Fibroblast of skin of right biceps (primary cell): ENCODE data around the gene ATG5.
"Not testable (repeated sequence)": the region's sequence is repeated elsewhere in the genome, so short reads cannot be mapped to it uniquely, and the experiment has no call there.

Experiments used
- DNase-seq: peaks from one replicate; pipeline ENCODE4 v3.0.0-alpha.2; 2013

The ATG5 gene

GRCh38 chr6:106256201-106256968, 69.2 kb downstream of the ATG5 start:
- peak; percentile 83 for DNase-seq

- peak; percentile 5 for DNase-seq
Measured at GRCh38 chr6:106255306-106255705, 70.3 kb downstream of the ATG5 start.

GRCh38 chr6:106254636-106255035, 70.9 kb downstream of the ATG5 start:
- peak; percentile 87 for DNase-seq

- peak; percentile 78 for DNase-seq
Measured at GRCh38 chr6:106253731-106254130, 71.8 kb downstream of the ATG5 start.

- DNase-seq, result peak; percentile 93
Measured at GRCh38 chr6:106253172-106253571, 72.4 kb downstream of the ATG5 start.

- DNase-seq, result no peak
Measured at GRCh38 chr6:106252687-106253086, 72.9 kb downstream of the ATG5 start.

GRCh38 chr6:106251531-106252255, 73.9 kb downstream of the ATG5 start:
- DNase-seq, result peak; percentile 55

- no peak for DNase-seq
Measured at GRCh38 chr6:106250953-106251352, 74.6 kb downstream of the ATG5 start.

- DNase-seq, result no peak
Measured at GRCh38 chr6:106249658-106250057, 75.9 kb downstream of the ATG5 start.

- no peak for DNase-seq
Measured at GRCh38 chr6:106247733-106248132, 77.8 kb downstream of the ATG5 start.

GRCh38 chr6:106247293-106247692, 78.3 kb downstream of the ATG5 start:
- DNase-seq, result peak; percentile 60

- DNase-seq, result no peak
Measured at GRCh38 chr6:106244931-106245330, 80.6 kb downstream of the ATG5 start.

- no peak for DNase-seq
Measured at GRCh38 chr6:106244521-106244920, 81.0 kb downstream of the ATG5 start.

GRCh38 chr6:106243261-106243660, 82.3 kb downstream of the ATG5 start:
- DNase-seq, result no peak

- no peak for DNase-seq
Measured at GRCh38 chr6:106241498-106241897, 84.1 kb downstream of the ATG5 start.

- no peak for DNase-seq
Measured at GRCh38 chr6:106237286-106237685, 88.3 kb downstream of the ATG5 start.

- not testable (repeated sequence) for DNase-seq
Measured at GRCh38 chr6:106229876-106230445, 95.6 kb downstream of the ATG5 start.

- DNase-seq, result no peak
Measured at GRCh38 chr6:106227612-106228507, 97.7 kb downstream of the ATG5 start.

- DNase-seq, result no peak
Measured at GRCh38 chr6:106226676-106227075, 98.9 kb downstream of the ATG5 start.

- DNase-seq, result no peak
Measured at GRCh38 chr6:106225581-106225980, 100.0 kb downstream of the ATG5 start.

GRCh38 chr6:106223300-106223930, 102.1 kb downstream of the ATG5 start:
- peak; percentile 71 for DNase-seq

- DNase-seq, result no peak
Measured at GRCh38 chr6:106220485-106220884, 105.1 kb downstream of the ATG5 start.
